Right renal cortex interstitium (tissue), 3 donors: ENCODE results near the gene LAMB1. TPM values are rescaled to one million over a fixed set of nuclear protein-coding genes. Genes with fewer than 3 reads are reported as not detected.
A peak's percentile ranks its signal among the peaks of the same experiment; 100 is the strongest.
"Not testable (repeated sequence)": the region's sequence is repeated elsewhere in the genome, so short reads cannot be mapped to it uniquely, and the experiment has no call there.

Experiments used
- DNase-seq, 3 donors: peaks; one replicate each; pipeline ENCODE4 v3.0.0-alpha.2; 2013; ENCODE audit warnings: low read depth in 3 of 3, low spot score in 2 of 3
- polyA plus RNA-seq, 3 donors: library from polyadenylated mRNA; unstranded; fragments of 120-200 nt; gene quantifications; one replicate each; pipeline ENCODE4 v1.2.1, GENCODE V29; 2013; ENCODE audit not compliant: insufficient read length in 3 of 3

LAMB1 gene
- polyA plus RNA-seq, 3 donors, result 602 to 730 (median 616) TPM

GRCh38 chr7:107922886-107923285 lies 80.1 kb downstream of the LAMB1 start:
- DNase-seq, result no peak

DNA sequence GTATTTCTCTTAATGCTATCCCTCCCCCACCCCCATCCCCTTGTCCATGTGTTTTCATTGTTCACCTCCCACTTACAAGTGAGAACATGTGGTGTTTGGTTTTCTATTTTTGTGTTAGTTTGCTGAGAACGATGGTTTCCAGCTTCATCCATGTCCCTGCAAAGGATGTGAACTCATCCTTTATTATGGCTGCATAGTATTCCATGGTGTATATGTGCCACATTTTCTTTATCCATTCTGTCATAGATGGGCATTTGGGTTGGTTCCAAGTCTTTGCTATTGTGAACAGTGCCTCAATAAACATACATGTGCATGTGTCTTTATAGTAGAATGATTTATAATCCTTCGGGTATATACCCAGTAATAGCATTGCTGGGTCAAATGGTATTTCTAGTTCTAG lies 81.1 kb downstream of the LAMB1 start:
- not testable (repeated sequence) for DNase-seq

- DNase-seq, result no peak
Measured at GRCh38 chr7:107920048-107920772, 82.8 kb downstream of the LAMB1 start.

GRCh38 chr7:107918948-107919347 lies 84.0 kb downstream of the LAMB1 start:
- no peak for DNase-seq

GRCh38 chr7:107917763-107918651 lies 85.0 kb downstream of the LAMB1 start:
- no peak for DNase-seq

DNA sequence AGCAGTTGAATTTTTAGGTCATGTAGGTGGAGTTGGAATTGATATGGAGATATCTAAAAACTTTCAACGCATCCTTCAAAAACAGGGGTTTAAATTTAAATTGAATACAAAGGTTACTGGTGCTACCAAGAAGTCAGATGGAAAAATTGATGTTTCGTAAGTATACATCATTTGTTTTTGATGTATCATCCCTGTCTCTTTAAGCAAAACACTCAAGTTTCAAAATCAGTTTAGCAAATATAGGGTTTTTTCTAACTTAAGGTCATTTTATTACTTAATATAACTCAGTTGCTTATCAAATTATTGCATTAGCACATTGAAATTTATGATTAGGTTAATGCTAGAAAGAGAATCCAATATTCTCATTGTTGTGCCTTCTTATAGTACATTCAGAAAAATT lies 87.4 kb downstream of the LAMB1 start:
- no peak for DNase-seq

GRCh38 chr7:107914831-107915230 lies 88.1 kb downstream of the LAMB1 start:
- DNase-seq, result no peak

DNA sequence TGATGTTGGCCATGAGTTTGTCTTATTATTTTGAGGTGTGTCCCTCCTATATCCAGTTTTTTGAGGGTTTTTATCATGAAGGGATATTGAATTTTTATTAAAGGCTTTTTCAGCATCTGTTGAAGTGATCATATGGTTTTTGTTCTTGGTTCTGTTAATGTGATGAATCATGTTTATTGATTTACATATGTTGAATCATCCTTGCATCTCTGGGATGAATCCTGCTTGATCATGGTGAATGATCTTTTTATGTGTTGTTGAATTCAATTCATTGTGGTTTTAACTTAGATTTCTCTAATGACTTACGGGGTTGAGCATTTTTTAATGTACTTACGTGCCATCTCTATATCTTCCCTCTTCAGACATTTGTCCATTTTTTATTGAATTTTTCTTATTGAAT lies 89.1 kb downstream of the LAMB1 start:
- no peak for DNase-seq

DNA sequence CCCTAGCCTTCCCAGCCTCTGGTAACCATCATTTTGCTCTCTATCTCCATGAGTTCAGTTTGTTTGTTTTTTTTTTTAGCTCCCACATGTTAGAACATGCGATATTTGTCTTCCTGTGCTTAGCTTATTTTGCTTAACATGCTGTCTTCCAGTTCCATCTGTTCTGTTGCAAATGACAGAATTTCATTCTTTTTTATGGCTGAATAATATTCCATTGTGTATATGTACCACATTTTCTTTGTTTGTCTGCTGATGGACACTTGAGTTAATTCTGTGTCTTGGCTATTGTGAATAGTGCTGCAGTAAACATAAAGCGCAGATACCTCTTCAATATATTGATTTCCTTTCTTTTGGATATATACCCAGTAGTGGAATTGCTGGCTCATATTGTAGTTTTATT lies 91.0 kb downstream of the LAMB1 start:
- DNase-seq, result no peak

GRCh38 chr7:107909445-107909844 lies 93.5 kb downstream of the LAMB1 start:
- no peak for DNase-seq

- no peak for DNase-seq
Measured at GRCh38 chr7:107907790-107908189, 95.2 kb downstream of the LAMB1 start.

DNA sequence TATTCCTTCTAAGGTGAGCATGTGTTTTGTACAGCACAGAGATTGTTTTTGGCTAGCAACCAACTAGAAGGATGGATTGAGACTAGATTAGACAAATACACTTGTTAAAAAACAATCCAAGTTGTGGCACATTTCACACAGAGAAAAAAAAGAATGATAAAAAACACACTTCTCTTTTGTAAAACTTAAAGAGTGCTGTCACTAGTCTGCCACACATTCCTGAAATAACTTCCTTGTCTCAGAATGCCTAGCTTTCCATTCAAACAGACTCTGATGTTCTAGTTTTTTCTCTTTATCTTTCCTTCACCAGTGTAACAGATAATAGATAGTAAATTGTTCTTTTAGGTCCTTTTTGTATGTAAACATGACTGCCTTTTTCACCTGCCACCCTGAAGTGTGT lies 100.6 kb downstream of the LAMB1 start:
- no peak for DNase-seq

GRCh38 chr7:107900496-107901015 lies 102.4 kb downstream of the LAMB1 start:
- DNase-seq, result no peak

DNA sequence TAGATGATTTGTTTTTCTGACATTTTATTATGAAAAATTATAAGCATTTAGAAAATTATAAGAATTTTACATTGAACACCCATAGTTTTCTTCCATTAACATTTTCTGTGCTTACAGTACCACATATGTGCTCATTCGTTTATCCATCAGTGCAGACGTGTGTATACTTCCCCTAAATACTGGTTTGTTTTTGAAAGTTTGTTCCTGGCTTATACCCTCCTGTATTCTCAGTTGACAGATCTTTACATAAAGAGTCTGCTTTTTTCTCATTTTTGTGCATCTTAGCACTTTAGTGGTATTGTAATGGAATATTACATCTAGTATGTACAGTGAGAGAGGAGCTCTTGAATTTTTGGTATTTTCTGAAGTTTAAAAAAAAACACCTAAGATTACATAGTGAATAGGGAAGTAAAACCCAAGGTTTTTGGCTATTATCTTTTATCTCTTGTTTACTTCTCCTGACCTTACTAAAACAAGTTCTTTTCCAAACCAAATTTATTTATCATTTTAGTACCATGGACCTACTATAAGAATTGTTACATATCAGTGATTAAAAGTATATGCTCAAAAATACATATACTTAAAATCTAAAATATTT lies 103.9 kb downstream of the LAMB1 start:
- DNase-seq, result no peak

- not testable (repeated sequence) for DNase-seq
Measured at GRCh38 chr7:107892367-107892741, 110.6 kb downstream of the LAMB1 start.

DNA sequence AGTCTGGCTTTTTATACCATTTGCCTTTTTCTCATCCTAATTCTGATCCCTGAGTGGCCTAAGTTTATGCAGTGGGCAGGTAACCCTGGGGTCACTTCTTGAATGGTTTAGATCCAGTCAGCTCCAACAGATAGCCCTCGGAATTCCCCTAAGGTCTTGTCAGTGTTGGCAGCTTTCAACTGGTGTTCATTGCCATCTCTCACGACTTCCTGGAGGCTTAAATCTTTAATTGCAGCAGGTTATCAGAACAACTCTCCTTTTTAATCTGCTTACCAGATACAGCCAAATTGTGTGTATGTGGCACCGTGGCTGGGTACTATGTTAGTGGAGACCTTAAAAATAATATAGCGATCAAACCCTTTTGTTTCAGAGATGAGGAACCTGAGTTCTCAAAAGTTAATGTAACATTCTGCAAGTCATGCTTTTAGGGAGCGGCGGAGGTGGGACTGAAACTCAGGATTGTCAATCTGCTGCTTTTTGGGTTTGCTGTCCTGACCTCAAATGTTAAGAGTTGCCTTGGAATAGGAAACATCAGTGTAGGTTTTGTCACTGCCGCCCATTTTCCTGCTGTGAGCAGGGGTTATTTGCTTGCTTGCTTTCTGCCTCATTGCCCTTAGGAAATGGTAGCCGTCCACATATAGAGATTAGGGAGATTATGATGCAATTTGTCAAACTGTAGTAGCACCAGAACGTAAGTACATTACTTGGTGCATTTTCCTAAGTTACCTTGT lies 111.2 kb downstream of the LAMB1 start:
- no peak for DNase-seq

DNA sequence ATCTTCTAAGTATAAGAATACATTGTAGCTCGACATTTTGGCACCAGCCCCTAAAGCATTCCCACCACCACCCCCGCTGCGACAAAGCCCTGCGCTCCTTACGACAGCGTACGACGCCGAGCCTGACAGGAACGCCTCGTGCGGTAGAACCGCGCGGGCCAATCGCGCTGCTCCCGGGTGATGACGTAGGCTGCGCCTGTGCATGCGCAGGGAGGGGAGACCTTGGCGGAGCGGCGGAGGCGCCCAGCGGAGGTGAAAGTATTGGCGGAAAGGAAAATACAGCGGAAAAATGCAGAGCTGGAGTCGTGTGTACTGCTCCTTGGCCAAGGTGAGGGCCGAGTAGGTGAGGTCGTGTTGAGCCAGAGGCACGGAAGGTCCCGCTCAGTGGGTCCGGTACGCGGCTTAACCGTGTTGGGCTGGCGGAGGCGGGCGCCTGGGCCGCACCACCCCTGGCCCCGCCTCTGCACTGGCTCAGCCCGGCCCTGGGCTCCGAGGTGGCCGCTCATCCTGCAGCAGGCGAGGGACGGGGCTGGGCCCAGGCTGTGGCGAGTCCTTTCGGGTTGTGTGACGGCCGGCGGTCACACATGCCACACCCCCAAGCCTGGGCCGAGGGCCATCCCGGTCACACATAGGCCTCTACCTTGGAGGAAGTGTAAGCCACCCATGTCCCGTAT lies 111.9 kb downstream of the LAMB1 start, which contains the start of gene DLD:
Gene DLD (plus strand): TSS at position 222 of the 674 bp plus-strand sequence. CDS start 68 bp downstream, at position 290.
- DNase-seq, result peak; percentile 77 to 90 (median 85)

GRCh38 chr7:107890493-107890961 lies 112.4 kb downstream of the LAMB1 start:
- no peak for DNase-seq

DNA sequence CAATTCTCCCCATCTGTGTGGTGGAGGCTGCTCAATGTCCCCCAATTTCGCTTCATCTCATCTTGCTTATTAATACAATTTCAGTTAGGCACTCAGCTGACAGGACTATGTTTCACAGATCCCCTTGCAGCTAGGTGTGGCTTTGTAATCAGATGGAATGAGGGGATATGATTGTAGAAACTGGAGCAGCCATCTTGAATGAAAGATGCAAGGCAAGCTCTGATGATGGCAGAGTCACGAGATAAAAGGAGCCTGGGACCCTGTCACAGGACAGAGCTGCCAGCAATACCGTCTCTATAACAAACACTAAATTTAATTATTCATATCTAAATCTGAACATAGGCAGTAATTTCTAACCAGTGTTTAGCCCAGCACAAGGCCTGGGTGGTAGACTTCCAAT lies 113.0 kb downstream of the LAMB1 start:
- DNase-seq, result no peak

DNA sequence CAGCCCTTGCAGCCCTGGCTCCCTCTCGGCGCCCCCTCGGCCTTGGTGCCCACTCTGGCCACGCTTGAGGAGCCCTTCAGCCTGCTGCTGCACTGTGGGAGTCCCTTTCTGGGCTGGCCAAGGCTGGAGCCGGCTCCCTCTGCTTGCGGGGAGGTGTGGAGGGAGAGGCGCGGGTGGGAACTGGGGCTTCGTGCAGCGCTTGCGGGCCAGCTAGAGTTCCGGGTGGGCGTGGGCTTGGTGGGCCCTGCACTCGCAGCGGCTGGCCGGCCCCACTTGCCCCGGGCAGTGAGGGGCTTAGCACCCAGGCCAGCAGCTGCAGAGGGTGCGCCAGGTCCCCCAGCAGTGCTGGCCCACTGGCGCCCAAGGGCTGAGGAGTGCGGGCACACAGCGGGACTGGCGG lies 115.1 kb downstream of the LAMB1 start:
- not testable (repeated sequence) for DNase-seq
